Tibial nerve (tissue), 4 donors: Measurements from ENCODE around the gene H6PD.

Experiments used
- CTCF ChIP-seq, 5 experiments: fragments of 200-600 bp in 3 of 5; fragments of 450-650 bp in 2 of 5; sonication (generic) in 3 of 5; IDR thresholded peaks; one replicate each; pipeline ENCODE4 v1.5.1; 2016 to 2019; ENCODE audit warnings: antibody characterized with exemption in 5 of 5, mild to moderate bottlenecking in 3 of 5, moderate library complexity in 2 of 5
- EP300 ChIP-seq, 2 donors: sonication (generic); formaldehyde crosslinking; IDR thresholded peaks; one replicate each; pipeline ENCODE4 v1.6.1; 2017; ENCODE audit warnings: antibody characterized with exemption in 2 of 2, mild to moderate bottlenecking in 1 of 2
- POLR2A ChIP-seq, 2 donors: fragments of 450-650 bp; IDR thresholded peaks; one replicate each; pipeline ENCODE4 v1.6.1; 2017; ENCODE audit warnings: antibody characterized with exemption in 2 of 2, mild to moderate bottlenecking in 2 of 2, moderate library complexity in 2 of 2

GRCh38 chr1:9212735-9213134 lies 21.8 kb upstream of the H6PD start:
- TF ChIP-seq CTCF (IDR thresholded peaks at IDR 0.05) (no peak), POLR2A (IDR thresholded peaks at IDR 0.05) (no peak), EP300 (IDR thresholded peaks at IDR 0.05) (no peak)
